Fibroblast of gingiva (primary cell): ENCODE data around the gene KITLG.
A peak's percentile ranks its signal among the peaks of the same experiment; 100 is the strongest.
"Not testable (repeated sequence)": the region's sequence is repeated elsewhere in the genome, so short reads cannot be mapped to it uniquely, and the experiment has no call there.

ENCODE experiments used
- DNase-seq: peaks from one replicate; pipeline ENCODE4 v3.0.0-alpha.2; 2011; ENCODE audit warnings: low read depth

The KITLG gene, protein sequence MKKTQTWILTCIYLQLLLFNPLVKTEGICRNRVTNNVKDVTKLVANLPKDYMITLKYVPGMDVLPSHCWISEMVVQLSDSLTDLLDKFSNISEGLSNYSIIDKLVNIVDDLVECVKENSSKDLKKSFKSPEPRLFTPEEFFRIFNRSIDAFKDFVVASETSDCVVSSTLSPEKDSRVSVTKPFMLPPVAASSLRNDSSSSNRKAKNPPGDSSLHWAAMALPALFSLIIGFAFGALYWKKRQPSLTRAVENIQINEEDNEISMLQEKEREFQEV

GRCh38 chr12:88580051-88580871, at the start of gene KITLG:
Gene KITLG (minus strand): TSS chr12:88580471. CDS start chr12:88580278, 193 bp downstream.
- DNase-seq: peak; percentile 89

- DNase-seq: peak; percentile 5
Measured at GRCh38 chr12:88628856-88629509, 48.7 kb upstream of the KITLG start.

GRCh38 chr12:88628035-88628434, 47.8 kb upstream of the KITLG start:
- not testable (repeated sequence) for DNase-seq

GRCh38 chr12:88627501-88627900, 47.2 kb upstream of the KITLG start:
- DNase-seq: peak; percentile 60

DNA sequence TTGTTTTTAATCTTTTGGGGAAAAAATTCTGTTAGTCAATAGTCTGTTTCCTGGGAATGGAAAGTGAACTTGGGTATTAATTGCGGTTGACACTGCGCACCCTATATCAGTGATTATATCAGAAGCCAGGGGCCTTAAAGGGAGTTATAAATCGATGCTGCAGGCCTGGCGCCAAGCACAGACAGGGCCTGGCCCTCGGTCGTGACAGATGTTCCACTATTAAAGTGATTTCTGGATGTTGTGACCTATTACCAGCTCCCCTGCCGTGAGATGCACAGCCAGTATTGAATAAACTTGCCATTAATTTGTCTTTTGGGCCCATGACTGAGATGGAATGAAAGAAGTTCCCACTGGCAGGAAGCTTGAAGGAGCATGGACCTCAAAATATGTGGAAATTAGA, 45.1 kb upstream of the KITLG start:
- no peak for DNase-seq

GRCh38 chr12:88624911-88625310, 44.6 kb upstream of the KITLG start:
- peak; percentile 74 for DNase-seq

GRCh38 chr12:88623777-88624548, 43.7 kb upstream of the KITLG start:
- DNase-seq: no peak

DNA sequence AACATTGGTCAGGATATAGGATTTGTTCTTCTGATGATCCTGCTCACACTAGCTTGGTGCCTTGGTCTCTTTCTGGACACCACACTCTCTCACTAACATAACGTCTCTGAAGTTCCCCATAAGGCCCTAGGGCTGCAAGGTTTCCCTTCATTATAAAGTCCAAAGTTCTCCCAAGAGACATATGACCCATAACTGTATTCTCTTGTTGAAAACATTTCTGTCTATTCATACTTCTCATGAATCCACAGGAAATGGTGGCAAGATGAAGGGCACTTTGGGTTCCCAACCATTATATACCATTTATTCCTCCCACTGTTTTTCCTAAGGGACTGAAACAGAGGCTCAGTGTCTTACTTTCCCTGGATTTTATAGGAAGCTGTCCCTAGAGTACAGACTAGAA, 37.1 kb upstream of the KITLG start:
- no peak for DNase-seq

DNA sequence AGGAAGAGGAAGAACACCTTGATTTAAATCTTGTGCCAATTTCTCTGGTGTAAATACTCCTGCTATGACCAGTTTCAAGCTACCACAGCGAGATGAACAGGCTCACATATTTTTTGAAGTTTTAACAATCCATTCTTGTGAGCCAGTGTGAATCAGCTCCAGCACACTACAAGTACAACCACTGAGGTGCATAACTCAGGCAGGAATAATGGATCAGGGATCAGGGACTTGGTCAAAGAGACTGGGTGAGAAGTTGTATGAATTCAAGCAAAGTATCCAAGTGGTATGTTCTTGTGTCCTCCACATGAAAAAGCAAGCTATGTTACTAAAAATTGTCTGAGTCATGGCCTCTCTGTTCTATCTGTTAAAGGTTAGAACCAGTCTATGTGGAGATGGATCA, 35.2 kb upstream of the KITLG start:
- no peak for DNase-seq

GRCh38 chr12:88604646-88605045, 24.4 kb upstream of the KITLG start:
- DNase-seq: peak; percentile 26

DNA sequence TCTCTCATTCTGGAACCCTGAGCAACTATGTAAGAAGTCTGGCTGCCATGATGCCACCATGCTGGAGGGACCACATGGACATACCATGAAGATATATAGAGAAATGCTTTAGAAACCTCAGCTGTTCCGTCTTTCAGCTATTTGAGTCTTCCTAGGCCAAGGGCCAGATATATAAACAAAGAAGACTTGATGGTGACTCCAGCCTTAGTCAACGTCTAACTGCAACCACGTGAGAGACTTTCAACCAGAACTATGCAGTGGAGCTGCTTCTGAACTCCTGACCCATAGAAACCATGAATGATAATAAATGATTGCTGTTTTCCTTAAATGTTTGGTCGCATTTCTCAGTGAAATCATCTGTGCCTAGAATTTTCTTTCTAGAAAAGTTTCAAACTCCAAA, 20.0 kb upstream of the KITLG start:
- DNase-seq: peak; percentile 73

GRCh38 chr12:88597365-88597764, 17.1 kb upstream of the KITLG start:
- DNase-seq: no peak

DNA sequence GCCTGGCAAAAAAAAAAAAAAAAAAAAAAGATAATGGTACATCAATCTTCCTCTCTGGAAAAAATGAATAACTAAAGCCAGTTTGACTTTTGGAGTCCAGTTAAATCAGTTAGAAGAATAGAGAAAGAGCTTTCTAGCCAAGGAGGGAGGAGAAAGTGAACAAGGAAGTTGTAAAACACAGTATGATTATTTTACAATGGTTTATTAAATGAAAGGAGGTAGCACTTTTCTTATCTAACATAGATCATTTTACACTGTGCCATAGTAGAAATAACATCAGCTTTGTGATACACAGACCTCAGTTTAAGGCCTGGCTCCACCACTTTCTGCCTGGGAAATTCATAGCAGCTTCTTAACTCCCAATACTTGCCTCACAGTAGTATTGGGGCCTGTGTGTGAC, 15.4 kb upstream of the KITLG start:
- DNase-seq: no peak

GRCh38 chr12:88594780-88595179, 14.5 kb upstream of the KITLG start:
- DNase-seq: no peak

DNA sequence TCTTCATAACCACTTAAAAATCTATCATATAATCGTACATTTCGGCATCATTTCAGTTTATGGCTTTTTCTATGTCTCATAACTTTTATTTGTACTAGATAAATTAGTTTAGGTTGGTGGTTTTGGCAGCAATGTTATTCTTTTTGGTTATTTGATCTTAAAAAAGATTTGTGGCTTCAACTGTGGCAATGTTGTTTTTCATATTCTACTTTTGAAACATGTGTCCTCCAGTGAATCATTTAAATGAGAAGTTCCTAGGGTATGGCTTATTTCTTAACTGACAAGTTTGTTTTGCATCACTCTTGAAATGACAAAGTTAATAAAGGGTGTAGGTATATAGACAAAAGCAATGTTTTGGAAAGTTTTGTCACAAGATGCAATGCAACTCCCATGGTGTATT, 11.1 kb upstream of the KITLG start:
- DNase-seq: peak; percentile 21

GRCh38 chr12:88590851-88591250, 10.6 kb upstream of the KITLG start:
- DNase-seq: no peak

- DNase-seq: no peak
Measured at GRCh38 chr12:88585077-88585476, 4.8 kb upstream of the KITLG start.

- DNase-seq: peak; percentile 13
Measured at GRCh38 chr12:88579601-88580050, 645 bp downstream of the KITLG start.

DNA sequence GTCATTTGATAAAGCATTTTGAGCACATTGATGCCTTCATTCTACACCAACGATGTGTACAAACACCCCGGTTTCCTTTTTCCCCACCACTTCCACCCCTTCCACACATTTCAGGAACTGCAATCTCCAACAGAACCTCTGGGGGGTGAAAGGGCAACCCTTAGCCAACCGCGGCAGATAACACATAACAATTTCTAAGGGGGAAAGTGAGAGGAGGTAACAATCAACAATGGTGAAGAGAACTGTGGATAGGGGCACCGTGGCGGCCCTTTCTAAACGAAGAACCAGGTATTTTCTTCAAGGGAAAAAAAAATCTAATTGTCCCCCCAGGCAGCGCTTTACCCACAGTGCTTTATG, 1.1 kb downstream of the KITLG start:
- DNase-seq: no peak

DNA sequence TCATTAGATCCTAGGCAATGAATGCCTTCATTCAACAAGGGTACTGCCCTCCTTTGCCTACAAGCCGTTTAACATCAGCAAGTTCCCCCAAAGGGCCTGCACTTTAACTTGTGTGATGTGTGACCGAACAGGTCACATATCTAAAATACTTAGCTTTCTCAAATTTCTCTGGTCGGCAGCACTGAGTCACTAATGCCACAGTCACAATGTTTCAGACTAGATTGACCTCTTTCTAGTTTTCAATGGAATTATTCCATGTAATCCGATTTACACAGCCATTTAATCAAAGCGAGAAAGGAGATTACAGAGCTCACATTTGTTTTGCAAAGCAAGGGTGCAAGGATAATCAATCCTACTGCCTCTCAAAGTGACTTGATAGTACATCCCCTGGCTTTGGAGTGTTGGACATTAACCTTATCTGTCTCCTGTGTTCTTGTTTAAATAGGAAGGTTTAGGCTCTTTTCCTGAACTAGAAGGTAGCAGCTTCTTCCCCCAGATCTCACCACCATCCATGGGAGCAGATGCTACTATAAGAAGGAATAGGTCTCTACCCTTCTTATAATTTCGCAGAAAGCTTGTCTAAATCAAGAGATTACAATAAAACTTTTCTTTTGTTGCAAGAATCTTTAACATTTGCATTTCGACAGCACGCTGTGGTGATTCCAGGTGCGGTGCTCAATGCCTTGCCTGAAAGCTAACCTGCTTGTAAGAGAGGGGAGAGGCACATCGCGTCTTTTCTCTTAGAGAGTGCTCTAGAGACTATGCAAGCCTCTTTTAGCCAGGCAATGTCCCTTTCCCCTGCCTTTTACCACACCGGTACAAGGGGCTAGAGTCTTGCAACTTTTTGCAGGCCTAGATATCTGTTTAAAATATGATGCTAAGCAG, 1.8 kb downstream of the KITLG start:
- DNase-seq: peak; percentile 29

DNA sequence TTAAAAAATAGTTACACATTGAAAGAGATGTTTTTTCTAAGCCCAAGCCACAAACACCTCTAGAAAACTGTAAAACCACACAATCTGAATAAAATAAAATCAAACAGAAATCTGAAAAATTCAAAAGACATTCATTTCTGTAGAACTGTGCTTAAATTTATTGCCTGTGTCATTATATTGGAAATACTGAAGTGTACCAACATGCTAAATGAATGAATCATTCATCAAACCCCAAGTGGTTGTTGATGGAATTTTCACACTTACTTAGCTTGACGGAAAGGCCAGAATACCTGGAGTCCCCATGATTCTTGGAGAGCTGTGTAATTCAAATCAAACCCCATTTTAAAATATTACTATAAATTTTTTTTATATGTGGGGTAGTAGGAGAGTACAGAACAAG, 2.7 kb downstream of the KITLG start:
- no peak for DNase-seq
